Measurements from ENCODE around the gene CEMIP.

Gene CEMIP

DNA sequence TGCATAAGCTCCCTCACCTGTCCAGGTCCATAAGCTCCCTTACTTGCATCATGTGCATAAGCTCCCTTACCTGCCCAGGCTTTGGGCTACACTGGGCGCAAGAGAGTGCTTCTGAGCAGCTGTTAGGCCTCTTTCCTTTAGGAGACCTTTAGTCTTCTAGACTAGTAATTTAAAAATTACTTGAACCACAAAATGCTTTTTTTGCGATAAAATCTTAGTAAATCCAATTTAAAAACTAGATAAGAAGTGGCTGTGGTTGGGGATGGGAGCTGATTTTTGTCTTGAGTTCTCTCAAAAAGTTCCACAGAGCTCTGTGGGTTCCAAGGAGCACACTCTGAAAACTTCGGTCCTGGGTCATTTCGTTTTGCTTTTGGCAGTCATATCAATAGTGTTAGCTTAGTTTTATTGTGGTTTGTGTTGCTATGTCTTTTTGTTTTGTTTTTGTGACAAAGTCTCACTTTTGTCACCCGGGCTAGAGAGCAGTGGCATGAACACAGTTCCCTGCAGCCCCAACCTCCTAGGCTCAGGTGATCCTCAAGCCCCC, 6.7 kb downstream of the CEMIP start:
- DNase-seq, result no peak

DNA sequence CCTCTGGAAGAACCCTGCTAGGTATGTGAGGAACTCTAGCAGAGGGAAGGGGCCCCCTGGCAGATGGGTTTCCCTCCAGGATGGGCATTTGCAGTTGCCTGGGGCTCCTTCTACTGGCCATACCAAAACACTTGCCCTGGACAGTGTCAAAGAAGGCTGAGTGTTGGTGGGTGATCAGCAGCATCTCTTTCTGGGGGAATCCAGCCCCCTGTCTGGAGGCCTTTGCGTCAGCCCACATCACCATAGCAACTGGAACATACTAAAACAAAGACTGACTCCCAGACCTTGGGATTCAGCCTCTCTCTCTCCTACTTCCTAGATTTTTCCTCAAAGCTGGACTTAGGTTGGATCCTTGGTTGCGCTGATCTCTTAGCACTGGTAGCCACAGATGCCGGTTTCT, 8.1 kb downstream of the CEMIP start:
- no peak for DNase-seq

DNA sequence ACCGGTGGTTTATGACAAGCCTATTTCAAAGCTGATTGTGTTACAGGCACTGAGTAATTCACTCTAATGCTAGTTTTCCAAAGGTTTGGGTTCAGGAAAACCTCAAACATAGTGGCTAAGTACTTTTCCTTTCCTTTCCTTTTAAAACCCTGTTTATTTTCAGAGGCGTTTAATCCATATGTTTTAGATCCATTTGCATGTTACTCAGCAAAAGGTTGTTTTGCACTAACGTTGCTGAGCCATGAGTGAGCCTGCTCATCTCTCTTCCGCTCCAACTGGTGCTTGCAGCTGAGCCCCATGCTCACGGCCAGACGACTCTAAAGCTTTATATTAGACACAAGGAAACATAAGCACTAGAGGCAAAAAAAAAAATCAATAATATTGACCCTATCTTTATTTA, 9.4 kb downstream of the CEMIP start:
- no peak for DNase-seq

DNA sequence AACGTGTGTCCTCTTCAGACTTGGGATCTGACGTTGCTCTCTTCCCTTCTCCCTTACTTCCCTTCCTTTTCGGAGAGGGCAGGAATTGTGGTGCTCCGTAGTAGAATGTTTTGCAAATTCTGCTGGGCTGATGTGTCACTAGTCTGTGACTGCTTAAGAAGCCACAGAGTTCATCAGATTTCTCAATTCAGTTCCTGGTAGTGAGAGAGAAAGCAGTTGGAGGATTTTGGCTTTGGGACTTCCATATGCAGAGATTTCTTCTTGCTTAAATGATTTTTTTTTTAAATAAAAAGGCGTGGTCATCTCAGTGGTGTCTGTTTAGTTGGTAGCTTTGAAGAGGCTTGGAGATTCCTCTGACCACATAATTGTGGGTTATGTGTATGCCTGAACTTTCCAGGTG, 10.1 kb downstream of the CEMIP start:
- DNase-seq, result no peak

DNA sequence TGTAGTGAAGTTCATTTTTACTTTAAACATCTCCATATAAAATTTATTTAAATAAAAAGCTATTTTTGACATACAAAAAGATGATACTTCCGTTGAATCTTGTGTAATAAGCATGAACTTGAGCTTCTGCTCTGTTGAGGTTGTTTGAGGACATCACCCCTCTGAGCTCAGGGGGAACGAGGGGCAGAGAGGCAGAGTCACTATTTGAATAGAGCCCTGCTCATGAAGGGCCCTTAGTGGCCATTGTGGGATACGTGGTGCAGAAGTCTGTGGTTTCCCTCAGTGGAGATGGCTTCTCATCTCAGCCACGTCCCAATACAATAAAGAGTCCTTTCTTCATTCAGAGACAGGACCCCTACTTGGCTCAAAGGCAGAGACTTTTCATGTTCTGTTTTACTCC, 10.6 kb downstream of the CEMIP start:
- DNase-seq, result no peak

DNA sequence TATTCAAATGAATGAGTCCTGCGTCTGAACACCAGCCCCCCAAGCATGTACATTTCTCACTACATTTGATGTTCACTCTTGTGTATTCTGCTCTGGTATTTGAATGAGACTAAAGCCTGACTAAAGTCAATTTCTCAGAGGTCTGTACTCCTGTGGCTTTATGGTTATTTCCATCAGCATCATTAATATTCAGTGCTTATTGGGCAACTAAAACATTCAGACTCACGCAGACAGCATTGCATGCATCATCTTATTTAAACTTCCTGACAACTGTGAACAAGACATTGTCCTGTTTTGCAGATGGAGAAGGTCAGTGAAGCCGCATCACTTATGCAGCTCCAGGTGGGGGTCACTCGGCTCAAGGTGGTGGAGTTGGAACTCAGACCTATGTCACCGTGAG, 11.1 kb downstream of the CEMIP start:
- DNase-seq, result no peak

DNA sequence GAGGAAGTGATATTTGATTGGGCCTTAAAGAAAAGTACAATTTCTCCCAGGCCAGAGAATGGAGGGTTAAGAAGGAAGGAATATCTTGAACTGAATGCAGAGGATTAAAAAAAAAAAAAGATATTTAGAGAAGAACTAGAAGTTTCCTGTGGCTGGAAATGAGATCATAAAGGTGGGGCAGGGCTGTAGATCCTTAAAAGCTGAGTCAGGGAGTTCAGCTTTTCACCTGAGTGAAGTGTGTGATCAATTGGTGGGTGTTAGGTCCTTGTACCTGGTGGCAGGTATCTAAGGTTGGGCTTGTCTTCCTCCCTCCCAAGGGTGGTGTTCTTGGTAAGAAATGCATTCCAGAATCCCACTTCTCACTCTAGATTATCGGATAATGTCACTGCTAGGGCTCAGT, 11.8 kb downstream of the CEMIP start:
- DNase-seq, result no peak

DNA sequence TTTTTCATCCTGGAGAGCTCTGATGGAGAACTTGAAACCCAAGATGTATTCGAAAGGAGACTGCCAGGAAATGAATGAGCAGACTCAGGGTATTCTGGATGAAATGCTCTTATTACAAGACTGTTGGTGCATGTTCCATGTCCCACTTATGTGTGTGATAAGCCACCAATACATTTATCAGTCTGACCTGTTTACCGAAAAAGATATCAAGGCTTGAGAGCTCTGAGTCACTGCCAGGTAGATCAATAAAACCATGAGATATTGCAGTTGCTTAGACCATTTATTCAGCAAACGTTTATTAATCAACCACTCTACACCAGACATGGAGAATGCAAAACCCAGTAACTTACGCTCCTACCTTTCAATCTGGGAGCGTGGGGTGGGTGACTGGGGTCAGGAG, 17.2 kb downstream of the CEMIP start:
- DNase-seq, result no peak

DNA sequence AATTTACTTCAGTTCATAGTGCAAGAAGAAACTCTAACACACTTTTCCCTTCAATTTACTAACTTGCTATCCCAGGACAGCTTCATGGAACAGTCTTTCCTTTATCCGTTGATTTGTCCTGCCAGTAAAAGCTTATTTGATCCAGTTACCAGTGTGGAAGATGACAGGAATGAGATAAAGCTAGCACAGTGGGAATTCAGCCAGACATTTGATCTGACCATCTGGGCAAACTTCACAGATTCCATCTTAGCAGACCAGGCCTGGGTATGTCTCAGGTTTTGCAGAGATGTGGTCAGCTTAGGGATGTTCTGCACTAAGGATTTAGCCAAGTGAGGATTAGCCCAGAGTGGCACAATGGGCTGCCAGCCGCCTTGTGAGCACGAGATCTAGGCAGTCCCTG, 19.7 kb downstream of the CEMIP start:
- no peak for DNase-seq

DNA sequence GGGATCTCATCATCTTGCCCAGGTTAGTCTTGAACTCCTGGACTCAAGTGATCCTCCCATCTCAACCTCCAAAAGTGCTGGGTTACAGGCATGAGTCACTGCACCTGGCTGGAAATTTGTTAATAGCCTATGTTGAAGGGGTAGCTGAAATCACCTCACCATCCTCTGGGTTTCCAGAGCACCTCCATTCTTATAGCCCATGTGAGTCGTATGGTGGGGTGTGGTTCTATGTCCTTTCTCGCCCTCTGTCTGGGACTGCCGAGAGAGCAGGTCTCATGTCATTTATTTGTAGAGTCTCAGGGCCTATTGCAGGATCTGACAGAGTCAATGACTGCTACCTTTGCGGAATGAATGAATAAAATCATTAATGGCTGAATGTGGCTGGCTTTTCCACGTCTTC, 20.9 kb downstream of the CEMIP start:
- DNase-seq, result no peak

DNA sequence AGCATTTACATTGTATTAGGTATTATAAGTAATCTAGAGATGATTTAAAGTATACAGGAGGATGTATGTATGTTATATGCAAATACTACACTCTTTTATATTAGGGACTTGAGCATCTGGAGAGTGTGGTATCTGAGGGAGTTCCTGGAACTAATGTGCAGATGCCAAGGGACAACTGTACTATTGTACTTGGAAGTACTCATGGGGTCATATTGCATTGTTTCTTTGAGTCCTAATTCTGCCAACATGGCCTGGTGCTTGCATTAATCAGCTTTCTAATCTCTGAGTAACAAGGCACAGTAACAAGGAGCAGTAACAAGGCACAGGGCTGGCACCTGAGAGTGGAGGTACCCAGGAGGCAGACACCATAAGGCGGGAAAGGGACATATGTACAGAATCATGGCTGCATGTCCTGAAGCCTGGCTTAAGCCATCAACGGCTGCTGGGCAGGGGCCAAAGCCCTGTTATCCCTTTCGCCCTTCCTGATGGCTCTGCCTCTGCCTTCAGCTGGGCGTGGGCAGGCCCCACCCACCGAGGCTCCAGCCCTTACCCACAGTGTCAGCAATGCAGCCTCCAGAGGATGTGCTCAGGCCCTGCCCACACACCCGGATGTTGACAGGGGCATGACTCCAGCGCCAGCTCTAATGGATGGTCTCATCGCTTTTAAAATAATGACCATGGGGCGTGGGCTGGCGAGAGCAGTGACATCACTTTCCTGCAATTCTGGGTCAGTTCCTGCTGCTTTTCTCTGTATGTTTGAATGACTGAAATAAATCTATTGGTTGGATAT, 22.9 kb downstream of the CEMIP start:
- no peak for DNase-seq

GRCh38 chr15:80803580-80804525, 24.7 kb downstream of the CEMIP start:
- no peak for DNase-seq

GRCh38 chr15:80804970-80805495, 25.9 kb downstream of the CEMIP start:
- no peak for DNase-seq

GRCh38 chr15:80811781-80812315, 32.7 kb downstream of the CEMIP start:
- DNase-seq, result no peak

- DNase-seq, result no peak
These were observed 35.9 kb downstream of the CEMIP start for GRCh38 chr15:80815106-80815505.

GRCh38 chr15:80816049-80816653, 37.0 kb downstream of the CEMIP start:
- DNase-seq, result no peak

GRCh38 chr15:80816936-80817335, 37.8 kb downstream of the CEMIP start:
- DNase-seq, result no peak

GRCh38 chr15:80817901-80818300, 38.7 kb downstream of the CEMIP start:
- no peak for DNase-seq

GRCh38 chr15:80819001-80819400, 39.8 kb downstream of the CEMIP start:
- DNase-seq, result no peak

DNA sequence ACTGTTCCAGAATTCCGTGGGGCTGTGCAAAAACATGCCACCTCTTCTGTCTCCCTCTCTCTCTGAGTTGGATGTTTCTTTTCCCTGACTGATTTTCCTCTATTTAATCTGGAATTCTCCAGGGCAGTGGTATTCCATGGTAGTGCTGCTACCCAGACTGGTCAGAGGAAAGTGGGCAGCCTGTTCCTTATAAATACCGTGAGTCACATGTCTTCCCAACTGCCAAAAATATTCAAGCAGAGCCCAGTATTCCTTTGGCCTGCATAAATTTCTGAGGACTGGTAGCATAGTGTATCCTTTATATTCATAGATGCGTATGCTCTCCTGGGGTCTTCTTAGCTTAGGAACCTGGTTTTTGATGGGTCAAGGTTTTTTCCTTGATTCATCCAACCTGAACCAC, 40.9 kb downstream of the CEMIP start:
- no peak for DNase-seq

DNA sequence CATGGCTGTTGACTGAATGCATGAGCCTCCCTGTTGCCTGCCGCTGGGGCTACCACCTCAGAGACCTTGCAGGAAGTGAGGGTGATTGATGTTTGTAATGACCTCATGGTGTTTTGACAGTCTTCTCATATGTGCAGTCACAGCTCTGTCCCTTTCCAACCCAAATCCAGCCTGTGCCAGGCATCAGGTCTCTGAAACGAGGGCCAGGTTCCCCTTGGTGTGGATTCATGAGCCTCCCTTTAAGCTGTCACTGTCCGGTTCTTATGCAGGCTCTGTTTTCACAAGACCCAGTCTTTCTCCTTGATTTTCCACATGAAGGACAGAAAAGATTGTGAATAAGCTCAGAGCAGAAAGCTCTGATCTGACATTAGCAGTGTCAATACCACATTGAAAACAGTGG, 43.1 kb downstream of the CEMIP start:
- DNase-seq, result no peak

GRCh38 chr15:80822676-80823075, 43.5 kb downstream of the CEMIP start:
- no peak for DNase-seq

DNA sequence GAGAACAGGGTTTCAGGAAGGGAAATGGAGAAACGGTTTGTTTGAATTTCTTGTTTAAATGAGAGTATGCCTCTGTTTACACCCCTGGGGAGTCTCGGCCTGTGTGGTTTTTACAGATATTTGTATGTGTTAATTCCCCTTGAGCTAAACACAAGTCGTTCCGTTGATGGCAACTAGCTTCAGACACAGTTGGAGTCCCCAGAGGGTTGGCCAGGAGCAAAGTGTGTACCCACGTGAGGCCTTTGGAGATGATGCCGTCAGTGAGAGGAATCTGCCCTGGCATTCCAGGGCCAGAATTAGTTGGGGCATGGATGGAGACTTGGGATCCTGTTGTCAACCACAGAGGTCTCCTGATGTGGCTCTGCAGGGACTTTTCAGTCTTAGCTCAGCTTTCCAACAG, 44.0 kb downstream of the CEMIP start:
- no peak for DNase-seq

Data from CD4-positive, alpha-beta T cell treated with Interleukin-1 beta for 1 hour (primary cell).